Caco-2 (cell line): ENCODE results near the gene SLC16A3. TPM values are rescaled to one million over a fixed set of nuclear protein-coding genes. Genes with fewer than 3 reads are reported as not detected.
A peak's percentile ranks its signal among the peaks of the same experiment; 100 is the strongest.

Source experiments
- BruUV-seq: library from RNA; stranded (reverse); fragments of 400-500 nt; replicated peaks from 2 replicates; lab custom pipeline; 2021; lab: Mats Ljungman, UMichigan
- CTCF ChIA-PET: fragments of 300-600 bp; sonication (Branson Sonifier 250); formaldehyde crosslinking; loops from one replicate; lab custom pipeline; 2022; ENCODE audit warnings: antibody characterized with exemption; lab: Charles Lee
- POLR2A ChIA-PET: fragments of 300-600 bp; sonication (Branson Sonifier 250); formaldehyde crosslinking; loops from one replicate; lab custom pipeline; 2022; ENCODE audit warnings: antibody characterized with exemption; lab: Charles Lee
- DNase-seq, 2 experiments: peaks; one replicate each; pipeline versions ENCODE4 v3.0.0 to v3.0.0-alpha.2; 2020 to 2022
- H3K27me3 ChIP-seq: replicated peaks from 2 replicates; pipeline ENCODE4 v1.6.0; 2011; ENCODE audit warnings: low read length; ENCODE audit not compliant: control insufficient read depth, insufficient read depth
- H3K36me3 ChIP-seq: 2 replicates; pipeline ENCODE4 v1.5.1; 2011; ENCODE audit warnings: low read length; ENCODE audit not compliant: control insufficient read depth, insufficient read depth
- H3K4me1 ChIP-seq: fragments of 250-450 bp; sonication (Bioruptor Pico); 2 replicates; pipeline ENCODE4 v1.5.1; 2020; ENCODE audit warnings: mild to moderate bottlenecking
- H3K4me3 ChIP-seq: 2 replicates; pipeline ENCODE4 v1.5.1; 2011; ENCODE audit warnings: low read depth, mild to moderate bottlenecking, control low read depth, low read length
- H3K9me3 ChIP-seq: fragments of 250-450 bp; sonication (Bioruptor Pico); 2 replicates; pipeline ENCODE4 v1.5.1; 2020; ENCODE audit warnings: mild to moderate bottlenecking, moderate library complexity
- H3K27ac Mint-ChIP-seq: one replicate; pipeline ENCODE4 v1.8.0; 2022; ENCODE audit warnings: mixed read lengths; ENCODE audit not compliant: unreplicated experiment
- H3K27me3 Mint-ChIP-seq: one replicate; pipeline ENCODE4 v1.8.0; 2022; ENCODE audit warnings: mixed read lengths; ENCODE audit not compliant: insufficient read depth, unreplicated experiment
- H3K36me3 Mint-ChIP-seq: one replicate; pipeline ENCODE4 v1.8.0; 2022; ENCODE audit warnings: mild to moderate bottlenecking, mixed read lengths; ENCODE audit not compliant: insufficient read depth, unreplicated experiment
- H3K4me1 Mint-ChIP-seq: one replicate; pipeline ENCODE4 v1.8.0; 2022; ENCODE audit warnings: low read depth, mixed read lengths; ENCODE audit not compliant: unreplicated experiment
- H3K4me3 Mint-ChIP-seq: one replicate; pipeline ENCODE4 v1.8.0; 2022; ENCODE audit warnings: mild to moderate bottlenecking, moderate library complexity, mixed read lengths; ENCODE audit not compliant: unreplicated experiment
- H3K9me3 Mint-ChIP-seq: one replicate; pipeline ENCODE4 v1.8.0; 2022; ENCODE audit warnings: mixed read lengths; ENCODE audit not compliant: unreplicated experiment
- intact Hi-C: fragments of 100-400 bp; cut with micrococcal nuclease; formaldehyde crosslinking; loops from one replicate; pipeline ENCODE4 v1.10.0; 2022; ENCODE audit not compliant: unreplicated experiment
- total RNA-seq: library from RNA; stranded (reverse); gene quantifications from 2 replicates; pipeline ENCODE4 v1.2.3, GENCODE V29; 2022
- TF ChIP-seq, protein P1 (sequence below), 2 experiments: fragments of 200-600 bp in 1 of 2; IDR thresholded peaks; 1 replicate in 1 of 2; 2 replicates in 1 of 2; pipeline versions ENCODE4 v1.5.1 to v1.8.0; 2011 to 2022; ENCODE audit warnings: antibody characterized with exemption in 1 of 2, control low read depth in 1 of 2, inconsistent platforms in 1 of 2, low read depth in 1 of 2, low read length in 1 of 2, mild to moderate bottlenecking in 1 of 2, moderate library complexity in 1 of 2; ENCODE audit not compliant: insufficient read depth in 1 of 2, severe bottlenecking in 1 of 2, unreplicated experiment in 1 of 2

SLC16A3 gene
- total RNA-seq, 1 experiment from 2014 or later, result 13.1 TPM

DNA sequence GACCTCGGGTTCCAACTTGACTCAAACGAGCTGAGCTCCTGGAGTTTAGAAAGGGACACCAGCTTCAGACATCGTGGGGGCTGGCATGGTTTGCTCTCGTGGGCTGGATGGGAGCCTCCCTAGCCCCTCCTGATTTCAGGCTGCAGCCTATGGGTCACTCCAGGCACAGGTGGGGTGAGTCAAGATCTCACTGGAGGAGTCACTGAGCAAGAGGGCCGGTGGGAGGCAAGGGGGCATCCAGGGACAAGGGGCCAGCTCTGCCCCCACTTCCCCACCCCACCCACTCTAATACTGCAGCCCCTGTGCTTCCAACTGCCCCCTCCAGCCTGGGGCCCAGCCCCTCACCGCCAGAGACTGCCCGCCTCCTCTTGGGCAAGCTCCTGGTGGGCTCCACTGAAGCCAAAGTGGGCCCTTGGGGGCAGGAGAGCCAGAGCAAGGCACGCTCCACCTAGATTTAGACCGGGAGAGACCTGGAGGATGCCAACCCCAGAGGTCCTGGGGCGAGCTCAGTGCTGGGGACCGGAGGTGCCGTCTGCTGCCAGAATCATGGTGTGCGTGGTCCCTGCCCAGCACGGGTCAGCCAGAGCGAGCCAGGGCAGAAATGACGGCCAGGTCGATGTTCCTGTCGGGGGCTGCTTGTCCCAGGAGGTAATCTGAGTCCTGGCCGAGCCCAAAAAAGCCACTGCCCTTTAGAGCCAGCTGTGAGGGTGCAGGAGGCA lies 6.4 kb downstream of the SLC16A3 start:
- Mint-ChIP-seq H3K27ac (peak overlapping the region; percentile 20), H3K4me1 (no peaks in the 10 kb centered on the region), H3K4me3 (no peak overlapping the region), H3K36me3 (peaks cover 34% of the 10 kb centered on the region), H3K27me3 (no peaks in the 10 kb centered on the region), H3K9me3 (no peaks in the 10 kb centered on the region)
- H3K4me3 ChIP-seq, result no peak overlapping the region
- peaks cover 39% of the 10 kb centered on the region for H3K4me1 ChIP-seq
- POLR2A ChIA-PET, result interaction anchor here (0.9 kb wide), 1 partner anchor 96 kb away, joined by 3 read pairs; no protein-coding TSS in a partner anchor
- no TSS peak for BruUV-seq
- TF ChIP-seq, protein P1, sequence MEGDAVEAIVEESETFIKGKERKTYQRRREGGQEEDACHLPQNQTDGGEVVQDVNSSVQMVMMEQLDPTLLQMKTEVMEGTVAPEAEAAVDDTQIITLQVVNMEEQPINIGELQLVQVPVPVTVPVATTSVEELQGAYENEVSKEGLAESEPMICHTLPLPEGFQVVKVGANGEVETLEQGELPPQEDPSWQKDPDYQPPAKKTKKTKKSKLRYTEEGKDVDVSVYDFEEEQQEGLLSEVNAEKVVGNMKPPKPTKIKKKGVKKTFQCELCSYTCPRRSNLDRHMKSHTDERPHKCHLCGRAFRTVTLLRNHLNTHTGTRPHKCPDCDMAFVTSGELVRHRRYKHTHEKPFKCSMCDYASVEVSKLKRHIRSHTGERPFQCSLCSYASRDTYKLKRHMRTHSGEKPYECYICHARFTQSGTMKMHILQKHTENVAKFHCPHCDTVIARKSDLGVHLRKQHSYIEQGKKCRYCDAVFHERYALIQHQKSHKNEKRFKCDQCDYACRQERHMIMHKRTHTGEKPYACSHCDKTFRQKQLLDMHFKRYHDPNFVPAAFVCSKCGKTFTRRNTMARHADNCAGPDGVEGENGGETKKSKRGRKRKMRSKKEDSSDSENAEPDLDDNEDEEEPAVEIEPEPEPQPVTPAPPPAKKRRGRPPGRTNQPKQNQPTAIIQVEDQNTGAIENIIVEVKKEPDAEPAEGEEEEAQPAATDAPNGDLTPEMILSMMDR (IDR thresholded peaks at IDR 0.05; ENCODE audit: insufficient read depth in 1 of 2, low read depth in 1 of 2, low read length in 1 of 2, severe bottlenecking in 1 of 2, unreplicated experiment in 1 of 2), result no peak
- CTCF ChIA-PET, result interaction anchor here (1.0 to 1.7 kb wide), 3 partner anchors 10 to 205 kb away, joined by 3 to 4 read pairs (median 4); no protein-coding TSS in a partner anchor
- intact Hi-C loops, result loop anchor here (2.0 kb wide), 1 partner anchor 28 kb away; no protein-coding TSS in a partner anchor
- no peaks in the 10 kb centered on the region for H3K9me3 ChIP-seq
- H3K27me3 ChIP-seq, result no peaks in the 10 kb centered on the region
- H3K36me3 ChIP-seq, result no peaks in the 10 kb centered on the region
- DNase-seq, result no peak

DNA sequence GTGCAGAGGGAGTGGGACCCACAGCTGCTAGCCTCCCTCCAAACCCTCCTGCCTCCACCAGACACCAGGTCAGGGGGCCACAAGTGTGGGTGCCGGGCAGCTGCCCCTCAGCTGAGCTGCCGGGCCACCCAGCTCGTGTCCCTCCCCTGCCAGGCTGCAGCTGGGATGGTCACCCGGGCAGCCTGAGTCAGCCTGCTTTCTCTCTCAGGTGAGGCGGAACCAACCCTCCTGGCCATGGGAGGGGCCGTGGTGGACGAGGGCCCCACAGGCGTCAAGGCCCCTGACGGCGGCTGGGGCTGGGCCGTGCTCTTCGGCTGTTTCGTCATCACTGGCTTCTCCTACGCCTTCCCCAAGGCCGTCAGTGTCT lies 6.9 kb downstream of the SLC16A3 start:
- intact Hi-C loops, result loop anchor here (2.0 kb wide), 1 partner anchor 29 kb away; no protein-coding TSS in a partner anchor
- Mint-ChIP-seq H3K4me3 (no peak overlapping the region), H3K36me3 (peaks cover 39% of the 10 kb centered on the region), H3K9me3 (no peaks in the 10 kb centered on the region), H3K27me3 (no peaks in the 10 kb centered on the region), H3K4me1 (no peaks in the 10 kb centered on the region), H3K27ac (no peak overlapping the region)
- no TSS peak for BruUV-seq
- ChIA-PET POLR2A (interaction anchor here (0.9 kb wide), 1 partner anchor 95 kb away, joined by 3 read pairs; no protein-coding TSS in a partner anchor), CTCF (interaction anchor here (0.6 to 1.7 kb wide), 10 partner anchors 10 to 205 kb away, joined by 3 to 5 read pairs (median 4); no protein-coding TSS in a partner anchor)
- no peak for DNase-seq
- H3K27me3 ChIP-seq, result no peaks in the 10 kb centered on the region
- TF ChIP-seq, protein P1 (IDR thresholded peaks at IDR 0.05; ENCODE audit: insufficient read depth in 1 of 2, low read depth in 1 of 2, low read length in 1 of 2, severe bottlenecking in 1 of 2, unreplicated experiment in 1 of 2), result no peak
- H3K36me3 ChIP-seq, result no peaks in the 10 kb centered on the region
- H3K9me3 ChIP-seq, result no peaks in the 10 kb centered on the region
- peaks cover 36% of the 10 kb centered on the region for H3K4me1 ChIP-seq
- no peak overlapping the region for H3K4me3 ChIP-seq

DNA sequence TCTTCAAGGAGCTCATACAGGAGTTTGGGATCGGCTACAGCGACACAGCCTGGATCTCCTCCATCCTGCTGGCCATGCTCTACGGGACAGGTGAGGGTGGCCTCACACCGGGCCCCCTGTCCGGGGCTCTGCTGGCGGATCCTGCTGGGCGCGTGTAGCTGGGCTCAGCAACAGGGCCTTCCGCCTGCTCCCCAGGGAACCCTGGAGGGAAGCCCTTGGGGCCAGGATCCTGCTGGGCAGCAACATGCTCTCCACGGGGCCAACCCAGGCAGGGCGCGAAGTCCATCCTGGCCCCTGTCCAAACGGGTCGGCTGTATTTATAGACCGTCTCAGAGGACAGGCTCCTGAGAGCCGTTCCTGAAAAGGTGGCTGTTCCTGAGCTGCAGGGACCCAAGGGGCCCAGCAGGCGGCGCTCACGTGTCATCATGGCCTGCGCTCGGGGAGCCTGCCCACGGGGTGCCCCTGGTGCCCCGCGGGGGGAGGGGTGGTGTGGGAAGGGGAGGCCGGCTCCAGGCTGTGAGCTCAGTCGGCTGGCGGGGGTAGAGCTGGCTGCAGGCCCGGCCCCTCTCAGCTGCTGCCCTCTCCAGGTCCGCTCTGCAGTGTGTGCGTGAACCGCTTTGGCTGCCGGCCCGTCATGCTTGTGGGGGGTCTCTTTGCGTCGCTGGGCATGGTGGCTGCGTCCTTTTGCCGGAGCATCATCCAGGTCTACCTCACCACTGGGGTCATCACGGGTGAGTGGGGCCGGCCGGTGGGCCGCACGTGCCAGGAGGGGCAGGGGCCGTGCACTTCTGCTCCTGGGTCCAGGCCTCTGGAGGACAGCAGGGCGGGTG lies 7.5 kb downstream of the SLC16A3 start:
- ChIA-PET POLR2A (no interaction called here), CTCF (interaction anchor here (0.6 to 1.7 kb wide), 11 partner anchors 9 to 206 kb away, joined by 3 to 5 read pairs (median 4); no protein-coding TSS in a partner anchor)
- BruUV-seq, result no TSS peak
- Histone ChIP-seq H3K4me1 (peaks cover 35% of the 10 kb centered on the region), H3K4me3 (no peak overlapping the region), H3K36me3 (no peaks in the 10 kb centered on the region), H3K9me3 (no peaks in the 10 kb centered on the region), H3K27me3 (no peaks in the 10 kb centered on the region)
- Mint-ChIP-seq H3K4me1 (no peaks in the 10 kb centered on the region), H3K9me3 (no peaks in the 10 kb centered on the region), H3K36me3 (peaks cover 45% of the 10 kb centered on the region), H3K4me3 (no peak overlapping the region), H3K27ac (no peak overlapping the region), H3K27me3 (no peaks in the 10 kb centered on the region)
- DNase-seq, result peak in 1 of 2 experiments; percentile 72
- TF ChIP-seq, protein P1 (IDR thresholded peaks at IDR 0.05; ENCODE audit: insufficient read depth in 1 of 2, low read depth in 1 of 2, low read length in 1 of 2, severe bottlenecking in 1 of 2, unreplicated experiment in 1 of 2), result peak; percentile 82 to 92
- intact Hi-C loops, result no loop called here
